ENCODE measurements around the gene FANCM.

FANCM gene

DNA sequence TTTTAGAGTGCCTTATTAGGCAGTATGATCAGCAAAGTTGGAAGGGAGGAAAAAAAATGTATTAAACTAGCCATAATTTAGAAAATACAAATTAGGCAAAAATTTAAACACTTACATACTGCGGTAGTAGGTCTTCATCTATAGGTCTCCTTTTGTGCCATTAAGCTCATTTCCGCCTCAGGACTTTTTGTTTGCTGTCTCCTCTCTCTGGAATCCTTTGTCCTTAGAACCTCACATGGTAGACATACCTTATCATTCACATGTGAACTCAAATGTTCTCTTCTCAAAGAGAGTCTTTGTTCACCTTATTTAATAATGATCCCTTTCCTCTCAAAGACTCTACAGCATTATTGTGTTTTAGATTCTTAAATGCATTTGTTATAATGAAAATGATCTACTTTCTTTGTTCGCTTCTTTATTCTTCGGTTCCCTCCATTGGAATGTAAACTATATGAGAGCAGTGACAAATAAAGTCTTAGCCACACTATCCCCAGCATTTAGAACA, 14.7 kb downstream of the FANCM start:
- Histone ChIP-seq H3K27me3 (no peaks in the 10 kb centered on the region), H3K4me1 (no peaks in the 10 kb centered on the region; the same call in 1 of the 2 replicates), H3K9me3 (no peaks in the 10 kb centered on the region), H3K4me3 (ENCODE audit: low read depth, low read length) (no peak overlapping the region), H3K36me3 (peaks cover 11% of the 10 kb centered on the region)
- DNase-seq = no peak
- TF ChIP-seq, protein P1, sequence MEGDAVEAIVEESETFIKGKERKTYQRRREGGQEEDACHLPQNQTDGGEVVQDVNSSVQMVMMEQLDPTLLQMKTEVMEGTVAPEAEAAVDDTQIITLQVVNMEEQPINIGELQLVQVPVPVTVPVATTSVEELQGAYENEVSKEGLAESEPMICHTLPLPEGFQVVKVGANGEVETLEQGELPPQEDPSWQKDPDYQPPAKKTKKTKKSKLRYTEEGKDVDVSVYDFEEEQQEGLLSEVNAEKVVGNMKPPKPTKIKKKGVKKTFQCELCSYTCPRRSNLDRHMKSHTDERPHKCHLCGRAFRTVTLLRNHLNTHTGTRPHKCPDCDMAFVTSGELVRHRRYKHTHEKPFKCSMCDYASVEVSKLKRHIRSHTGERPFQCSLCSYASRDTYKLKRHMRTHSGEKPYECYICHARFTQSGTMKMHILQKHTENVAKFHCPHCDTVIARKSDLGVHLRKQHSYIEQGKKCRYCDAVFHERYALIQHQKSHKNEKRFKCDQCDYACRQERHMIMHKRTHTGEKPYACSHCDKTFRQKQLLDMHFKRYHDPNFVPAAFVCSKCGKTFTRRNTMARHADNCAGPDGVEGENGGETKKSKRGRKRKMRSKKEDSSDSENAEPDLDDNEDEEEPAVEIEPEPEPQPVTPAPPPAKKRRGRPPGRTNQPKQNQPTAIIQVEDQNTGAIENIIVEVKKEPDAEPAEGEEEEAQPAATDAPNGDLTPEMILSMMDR (IDR thresholded peaks at IDR 0.05; ENCODE audit: low read depth, low read length) = no peak

DNA sequence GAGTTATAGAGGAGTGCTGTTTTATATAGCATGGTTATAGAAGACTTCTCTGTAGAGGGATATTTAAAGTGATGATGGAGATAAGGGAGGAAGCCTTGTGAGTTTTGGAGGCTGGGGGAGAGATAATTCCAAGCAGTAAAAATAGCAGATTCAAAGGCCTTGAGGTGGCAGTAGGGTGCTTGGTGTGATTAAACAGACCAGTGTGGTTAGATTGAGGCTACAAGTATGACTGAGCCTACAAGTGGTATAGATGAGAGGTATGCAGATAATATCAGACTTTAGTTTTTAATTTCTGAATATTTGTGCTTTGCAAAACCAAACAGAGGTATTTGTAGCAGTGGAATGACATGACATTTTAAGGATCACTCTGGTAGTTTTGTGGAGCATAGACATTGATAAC, 20.3 kb downstream of the FANCM start:
- Histone ChIP-seq H3K27me3 (no peaks in the 10 kb centered on the region), H3K4me3 (ENCODE audit: low read depth, low read length) (no peak overlapping the region), H3K36me3 (peaks cover 17% of the 10 kb centered on the region), H3K4me1 (no peaks in the 10 kb centered on the region; the same call in 1 of the 2 replicates), H3K9me3 (no peaks in the 10 kb centered on the region)
- TF ChIP-seq, protein P1 (IDR thresholded peaks at IDR 0.05; ENCODE audit: low read depth, low read length) = no peak
- no peak for DNase-seq

DNA sequence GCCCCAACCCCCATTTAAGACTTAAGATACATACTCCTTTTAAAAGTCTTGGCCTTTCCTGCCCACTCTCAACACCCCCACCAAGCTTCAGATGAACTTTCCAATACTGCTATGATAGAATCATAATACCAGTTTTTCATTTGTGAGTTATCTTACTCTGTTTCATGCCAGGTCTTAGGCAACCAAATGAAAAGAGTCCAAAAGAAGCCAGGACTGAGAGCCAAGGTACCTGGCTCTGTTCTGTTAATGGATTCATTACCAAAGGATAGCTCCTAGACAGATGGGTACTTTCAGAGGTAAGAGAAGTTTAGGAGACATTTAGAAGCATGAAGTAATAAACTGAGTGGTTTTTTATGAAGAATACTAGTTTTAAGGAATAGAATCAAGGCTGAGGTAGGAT, 34.2 kb downstream of the FANCM start:
- Histone ChIP-seq H3K4me1 (no peaks in the 10 kb centered on the region), H3K4me3 (ENCODE audit: low read depth, low read length) (no peak overlapping the region), H3K9me3 (no peaks in the 10 kb centered on the region), H3K27me3 (no peaks in the 10 kb centered on the region), H3K36me3 (peaks cover 19% of the 10 kb centered on the region; the same call in 1 of the 2 replicates)
- TF ChIP-seq, protein P1 (IDR thresholded peaks at IDR 0.05; ENCODE audit: low read depth, low read length) = no peak
- no peak for DNase-seq

DNA sequence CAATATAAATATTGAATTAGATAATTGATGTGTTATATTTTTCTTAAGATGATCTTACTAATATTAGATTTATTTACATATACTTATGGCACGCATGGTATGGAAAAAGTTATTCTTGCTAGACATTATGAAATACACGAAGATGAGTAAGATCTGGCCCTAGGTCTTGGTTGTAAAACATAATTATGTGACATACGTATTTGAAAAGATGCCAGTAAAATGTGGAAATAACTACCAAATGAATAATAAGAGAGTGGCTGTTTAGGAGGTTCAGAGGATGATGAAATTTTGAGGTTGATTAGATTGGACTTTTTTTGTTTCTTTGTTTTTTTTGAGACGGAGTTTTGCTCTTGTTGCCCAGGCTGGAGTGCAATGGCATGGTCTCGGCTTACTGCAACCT, 41.3 kb downstream of the FANCM start:
- Histone ChIP-seq H3K4me1 (peaks cover 6% of the 10 kb centered on the region), H3K9me3 (no peaks in the 10 kb centered on the region), H3K4me3 (ENCODE audit: low read depth, low read length) (no peak overlapping the region), H3K27me3 (no peaks in the 10 kb centered on the region), H3K36me3 (peaks cover 4% of the 10 kb centered on the region)
- no peak for DNase-seq
- TF ChIP-seq, protein P1 (IDR thresholded peaks at IDR 0.05; ENCODE audit: low read depth, low read length) = no peak

DNA sequence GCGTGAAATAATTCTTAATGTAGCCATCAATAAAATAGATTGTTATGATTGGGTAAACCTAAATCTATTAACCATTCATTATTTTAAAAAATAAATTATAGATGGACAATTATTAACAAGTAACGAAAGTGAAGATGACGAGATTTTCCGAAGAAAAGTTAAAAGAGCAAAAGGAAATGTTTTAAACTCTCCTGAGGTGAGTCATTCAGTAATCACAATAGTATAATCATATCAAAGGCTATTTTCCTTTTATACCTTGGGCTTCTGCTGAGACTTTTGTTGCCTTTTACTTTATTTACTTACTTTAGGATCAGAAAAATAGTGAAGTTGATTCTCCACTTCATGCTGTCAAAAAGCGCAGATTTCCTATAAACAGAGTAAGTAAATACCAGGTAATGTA, 45.6 kb downstream of the FANCM start:
- Histone ChIP-seq H3K4me1 (peaks cover 6% of the 10 kb centered on the region), H3K9me3 (no peaks in the 10 kb centered on the region), H3K36me3 (peaks cover 9% of the 10 kb centered on the region; the same call in 1 of the 2 replicates), H3K4me3 (ENCODE audit: low read depth, low read length) (no peak overlapping the region), H3K27me3 (no peaks in the 10 kb centered on the region)
- DNase-seq = no peak
- TF ChIP-seq, protein P1 (IDR thresholded peaks at IDR 0.05; ENCODE audit: low read depth, low read length) = no peak

DNA sequence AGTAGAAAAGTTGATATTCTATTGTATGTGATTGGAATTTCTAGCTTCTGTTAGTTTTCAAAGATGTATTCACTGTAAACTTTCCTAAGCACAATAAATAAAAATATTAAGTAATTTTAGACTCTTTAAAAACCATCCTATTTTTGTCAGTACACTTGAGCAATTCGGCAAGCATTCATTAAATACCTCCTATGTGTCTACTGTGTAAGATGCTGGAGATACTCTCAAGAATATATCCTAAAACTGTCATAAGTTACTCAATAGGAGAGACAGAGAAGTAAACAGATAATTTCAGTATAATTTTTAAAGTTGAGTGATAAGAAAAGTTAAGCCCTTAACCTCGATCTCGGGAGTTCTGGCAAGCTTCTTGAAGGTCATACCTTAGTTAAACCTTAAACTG, 46.1 kb downstream of the FANCM start:
- no peak for DNase-seq
- H3K9me3 ChIP-seq = no peaks in the 10 kb centered on the region
- no peak overlapping the region for H3K4me3 ChIP-seq (ENCODE audit: low read depth, low read length)
- peaks cover 6% of the 10 kb centered on the region for H3K4me1 ChIP-seq
- TF ChIP-seq, protein P1 (IDR thresholded peaks at IDR 0.05; ENCODE audit: low read depth, low read length) = no peak
- H3K27me3 ChIP-seq = no peaks in the 10 kb centered on the region
- peaks cover 9% of the 10 kb centered on the region; the same call in 1 of the 2 replicates for H3K36me3 ChIP-seq

Data from BE2C (cell line).